IPS-NIHi11 (cell line): ENCODE results near the gene ATP2C2.
"Not testable (repeated sequence)": the region's sequence is repeated elsewhere in the genome, so short reads cannot be mapped to it uniquely, and the experiment has no call there.

Source experiments
- DNase-seq: peaks from one replicate; pipeline ENCODE4 v3.0.0; 2012; ENCODE audit warnings: mixed read lengths, low spot score

The ATP2C2 gene

DNA sequence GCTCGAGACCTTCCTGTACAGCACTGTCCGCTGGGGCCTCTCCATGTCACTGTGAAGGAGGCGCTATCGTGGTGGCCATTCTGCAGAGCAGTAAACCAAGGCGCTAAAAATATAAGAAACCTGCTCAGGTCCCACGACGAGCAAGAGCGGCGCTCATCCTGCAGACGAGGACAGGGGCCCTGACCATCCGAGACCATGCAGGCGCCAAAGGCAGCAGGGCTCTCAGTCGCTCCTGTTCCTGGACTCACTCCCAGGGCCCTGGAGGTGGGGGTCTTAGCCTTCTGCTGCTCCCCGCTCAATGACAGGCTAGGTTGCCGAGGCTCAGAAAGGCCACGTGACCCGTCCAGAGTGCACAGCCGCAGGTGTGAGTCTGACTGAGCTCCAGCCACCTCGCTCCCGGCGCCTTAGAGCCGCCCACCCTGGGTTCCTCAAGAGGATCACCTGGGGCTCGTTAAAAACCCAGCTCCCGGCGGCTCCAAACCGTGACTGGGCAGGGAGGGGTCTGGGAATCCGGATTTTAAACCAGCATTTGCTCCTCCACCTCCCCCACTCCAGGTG is 509 bp upstream of the ATP2C2 start:
- peak; percentile 44 for DNase-seq

DNA sequence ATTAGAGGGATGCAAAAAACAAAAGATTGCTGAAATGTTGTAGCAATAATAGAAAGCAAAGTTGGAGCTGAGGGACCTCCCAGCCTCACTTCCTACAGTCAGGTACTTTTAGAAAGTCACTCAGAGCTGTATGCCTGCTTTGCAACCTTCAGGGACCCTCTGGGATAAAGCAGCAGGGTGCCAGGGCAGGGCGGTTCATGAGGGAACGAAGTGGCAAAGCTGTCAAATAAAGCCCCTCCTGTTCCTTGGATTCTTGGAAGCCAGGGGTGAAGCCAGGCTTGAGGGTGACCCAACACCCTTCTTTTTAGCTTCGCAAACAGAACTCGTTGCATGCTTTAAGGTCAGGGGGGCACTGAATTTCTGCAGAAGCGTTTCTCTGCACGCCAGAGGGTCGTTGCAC is 767 bp downstream of the ATP2C2 start:
- DNase-seq, result no peak

DNA sequence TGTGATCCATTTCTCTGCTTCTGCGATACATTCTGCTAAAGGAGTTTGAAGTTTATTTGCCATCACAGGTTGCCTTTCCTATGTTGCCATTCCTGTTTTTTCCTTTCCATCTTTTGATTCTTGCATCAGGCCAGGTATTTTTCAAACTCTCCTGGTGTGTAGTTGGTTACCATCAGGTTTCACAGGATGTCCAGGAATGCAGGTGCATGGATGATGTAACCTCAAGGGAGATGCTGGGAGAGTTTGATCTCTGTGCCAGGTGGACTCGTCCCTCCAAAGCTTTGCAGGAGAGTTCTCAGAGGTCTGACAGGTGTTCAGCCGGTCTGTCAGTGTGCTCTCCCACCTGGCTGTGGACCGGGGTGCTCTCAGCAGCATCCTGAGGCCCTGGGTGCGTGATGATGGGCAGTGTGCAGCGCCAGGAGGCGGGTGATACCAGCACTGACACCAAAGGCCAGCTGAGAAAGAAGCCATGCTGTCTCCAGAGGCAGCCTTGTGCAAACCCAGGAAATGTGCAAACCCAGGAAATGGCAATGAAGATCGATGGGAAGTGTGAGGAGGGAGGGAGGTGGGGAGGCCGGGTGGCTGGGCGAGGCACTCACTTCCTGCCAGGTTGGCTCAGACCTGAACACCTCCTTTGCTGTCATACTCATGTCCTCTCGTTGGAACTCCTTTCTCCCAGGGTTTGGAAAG is 1.7 kb downstream of the ATP2C2 start:
- no peak for DNase-seq

DNA sequence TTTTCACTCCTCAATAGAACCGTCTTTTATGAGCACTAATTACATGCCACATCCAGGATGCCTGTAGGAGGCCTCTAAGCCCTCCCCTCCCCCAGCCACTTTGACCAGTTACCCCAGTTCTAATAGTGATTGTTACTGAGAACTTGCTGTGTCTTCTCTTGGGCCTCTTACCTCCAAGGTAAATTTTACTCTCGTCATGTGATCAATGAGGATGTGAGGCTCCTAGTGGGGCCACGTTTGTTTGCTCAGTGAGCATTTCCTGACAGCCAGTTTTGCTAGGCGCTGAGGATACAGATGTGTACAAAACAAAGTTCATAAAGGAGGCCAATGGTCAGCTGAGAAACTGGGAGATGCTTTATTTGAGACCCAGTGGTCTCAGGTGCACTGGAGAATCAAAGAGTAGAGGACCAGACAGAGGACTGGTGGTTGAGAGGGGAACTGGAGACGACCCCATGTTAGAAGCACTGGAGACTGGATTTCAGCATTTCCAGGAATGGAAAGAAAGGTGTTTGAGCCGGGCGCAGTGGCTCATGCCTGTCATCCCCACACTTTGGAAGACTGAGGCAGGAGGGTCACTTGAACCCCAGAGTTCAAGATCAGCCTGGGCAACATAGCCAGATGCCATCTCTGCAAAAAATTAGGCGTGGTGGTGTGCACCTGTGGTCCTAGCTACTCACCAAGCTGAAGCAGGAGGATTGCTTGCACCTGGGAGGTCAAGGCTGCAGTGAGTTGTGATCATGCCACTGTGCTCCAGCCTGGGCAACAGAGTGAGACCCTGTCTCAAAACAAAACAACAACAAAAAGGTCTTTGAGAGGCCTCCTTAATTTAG is 2.6 kb downstream of the ATP2C2 start:
- no peak for DNase-seq

DNA sequence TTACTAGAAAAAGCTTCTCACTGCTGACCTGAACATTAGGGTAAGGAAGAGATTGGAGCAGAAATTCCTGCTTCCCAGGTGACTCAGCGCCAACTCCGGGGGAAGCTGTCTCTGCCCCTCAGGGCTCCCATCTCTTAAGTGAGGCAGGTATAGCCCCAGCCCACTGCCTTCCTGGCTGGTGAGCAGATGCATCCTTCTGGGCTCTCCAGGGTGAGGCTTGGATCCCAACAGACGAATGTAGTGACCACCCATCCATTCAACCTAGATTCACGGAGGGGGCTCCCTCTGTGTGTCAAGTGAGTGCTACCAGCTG is 3.2 kb downstream of the ATP2C2 start:
- DNase-seq, result no peak

DNA sequence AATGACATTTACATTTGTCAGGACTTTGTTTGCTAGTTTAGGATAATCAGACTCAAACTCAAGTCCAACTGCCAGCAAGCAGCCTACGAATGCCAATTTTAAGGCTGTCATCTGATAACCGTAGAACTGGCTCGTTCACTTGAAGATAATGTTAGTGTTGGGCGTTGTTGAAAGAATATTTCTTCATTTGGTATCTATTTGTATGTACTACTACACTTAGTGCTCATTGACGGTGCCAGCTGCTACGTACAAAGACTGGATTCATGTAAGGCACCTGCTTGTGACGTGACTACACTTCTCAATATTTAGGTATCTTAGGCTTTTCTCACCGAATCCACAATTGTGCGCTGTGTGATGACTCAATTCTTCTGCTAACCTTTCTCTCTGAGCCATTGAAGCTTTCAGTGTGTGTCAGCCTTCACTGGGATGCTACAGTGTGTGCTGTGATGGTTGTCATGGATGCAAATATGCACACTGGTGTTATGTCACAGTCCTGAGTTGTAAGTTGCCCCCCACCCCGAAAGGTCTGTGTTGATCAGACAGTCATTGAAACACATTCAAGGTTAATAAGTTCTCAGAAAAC is 5.7 kb downstream of the ATP2C2 start:
- no peak for DNase-seq

DNA sequence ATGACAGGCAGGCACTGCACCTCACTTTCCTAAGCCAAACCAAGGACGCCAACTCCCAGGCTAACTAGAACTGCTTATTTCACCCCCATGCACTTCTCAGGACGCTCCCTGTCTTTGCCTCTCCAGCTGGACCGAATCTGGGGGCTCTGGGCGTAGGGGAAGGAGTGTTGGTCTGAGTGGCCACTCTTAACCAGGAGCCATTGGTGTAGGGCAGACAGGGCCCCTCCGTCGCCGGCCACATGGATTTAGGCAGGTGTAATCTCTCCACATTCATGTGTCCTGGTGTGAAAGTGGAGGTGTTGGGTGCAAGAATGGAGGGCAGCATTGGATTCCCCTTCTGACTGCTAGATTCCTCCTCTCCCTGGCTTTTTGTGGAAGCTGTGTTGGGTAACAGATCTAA is 9.8 kb downstream of the ATP2C2 start:
- DNase-seq, result no peak

DNA sequence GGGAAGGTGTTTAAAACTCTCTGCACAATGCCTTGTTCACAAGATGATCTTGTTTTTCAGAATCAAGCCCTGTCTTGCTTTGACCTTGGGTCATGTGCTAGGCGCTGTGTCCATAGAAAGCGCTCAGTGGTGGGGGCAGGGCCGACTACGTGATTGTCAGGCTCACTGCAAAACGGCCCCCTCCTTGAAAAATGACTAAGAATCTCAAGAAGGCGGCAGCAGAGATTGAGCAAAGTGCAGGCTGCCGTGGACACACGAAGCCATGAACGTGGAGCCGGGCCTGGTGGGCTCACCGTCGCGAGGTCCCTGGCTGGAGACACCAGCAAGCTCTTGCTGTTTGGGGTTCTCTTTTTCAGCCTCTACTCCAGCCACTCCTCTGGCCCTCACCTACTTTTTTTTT is 10.2 kb downstream of the ATP2C2 start:
- DNase-seq, result no peak

DNA sequence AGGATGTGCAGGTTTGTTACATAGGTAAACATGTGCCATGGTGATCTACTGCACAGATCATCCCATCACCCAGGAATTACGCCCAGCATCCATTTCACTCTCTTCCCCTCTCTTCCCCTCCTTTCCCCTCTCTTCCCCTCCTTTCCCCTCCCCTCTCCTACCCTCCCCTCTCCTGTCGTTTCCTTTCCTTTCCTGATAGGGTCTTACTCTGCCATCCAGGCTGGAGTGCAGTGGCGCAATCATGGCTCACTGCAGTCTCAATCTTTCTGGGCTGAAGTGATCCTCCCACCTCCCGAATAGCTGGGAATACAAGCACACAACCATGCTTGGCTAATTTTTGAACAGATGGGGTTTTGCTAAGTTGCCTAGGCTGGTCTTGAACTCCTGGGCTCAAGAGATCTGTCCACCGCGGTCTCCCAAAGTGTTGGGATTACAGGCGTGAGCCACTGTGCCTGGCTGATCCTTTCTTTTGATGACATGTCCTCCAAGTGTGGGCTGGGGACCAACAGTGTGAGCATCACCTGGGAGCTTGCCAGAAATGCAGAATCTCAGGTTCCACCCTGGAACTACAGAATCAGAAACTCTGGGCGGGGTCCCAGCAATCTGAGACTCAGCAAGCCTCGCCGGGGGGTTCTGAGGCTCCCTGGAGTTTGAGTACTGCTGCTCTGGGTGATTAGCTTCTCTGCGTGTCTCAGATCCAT is 10.8 kb downstream of the ATP2C2 start:
- no peak for DNase-seq

DNA sequence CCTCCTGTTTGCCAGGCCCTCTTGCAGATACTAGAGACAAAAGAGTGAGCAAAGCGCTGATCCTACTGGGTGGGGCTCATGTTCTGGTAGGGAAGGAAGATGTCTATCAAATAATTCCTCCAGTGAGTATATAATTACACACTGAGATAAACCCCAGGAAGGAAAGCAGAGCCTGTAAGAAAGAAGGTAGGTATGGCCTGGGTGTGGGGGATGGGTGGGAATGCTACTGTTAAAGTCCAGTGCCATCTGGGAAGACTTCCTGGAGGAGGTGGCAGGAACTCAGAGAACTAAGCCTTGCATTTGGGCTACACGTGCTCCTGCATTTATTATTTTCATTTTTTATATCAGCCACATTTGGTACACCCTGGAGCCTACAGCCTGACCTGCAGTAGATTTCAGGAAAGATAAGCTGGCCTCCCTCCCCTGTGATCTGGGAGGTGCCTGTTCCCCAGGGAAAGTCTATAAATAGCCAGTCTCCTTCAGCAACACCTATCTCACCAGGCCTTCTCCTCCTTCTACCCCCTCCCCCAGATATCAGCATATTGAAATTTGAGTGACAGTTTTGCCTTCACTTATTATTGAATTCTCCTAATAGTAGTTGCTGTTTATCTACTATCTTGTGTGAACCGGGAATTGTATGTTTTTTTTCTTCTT is 11.5 kb downstream of the ATP2C2 start:
- no peak for DNase-seq

DNA sequence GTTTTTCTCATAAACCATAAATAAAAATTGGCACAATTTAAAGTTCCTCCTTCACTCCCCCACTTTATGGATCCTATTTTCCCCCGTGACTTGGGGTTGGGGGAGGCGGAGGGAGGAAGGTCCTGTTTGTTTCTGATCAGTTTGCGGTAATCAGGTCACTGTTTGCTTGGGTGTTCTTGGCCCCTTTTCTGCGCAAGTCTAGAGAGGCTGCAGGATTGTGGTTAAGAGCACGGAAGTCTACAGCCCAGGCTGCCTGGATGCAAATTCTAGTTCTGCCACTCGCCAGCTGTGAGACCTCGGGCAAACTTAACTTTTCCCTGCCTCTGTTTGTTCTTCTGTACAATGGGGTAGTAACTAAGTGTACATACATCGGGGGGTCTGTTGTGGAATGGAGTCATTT is 12.1 kb downstream of the ATP2C2 start:
- DNase-seq, result no peak

DNA sequence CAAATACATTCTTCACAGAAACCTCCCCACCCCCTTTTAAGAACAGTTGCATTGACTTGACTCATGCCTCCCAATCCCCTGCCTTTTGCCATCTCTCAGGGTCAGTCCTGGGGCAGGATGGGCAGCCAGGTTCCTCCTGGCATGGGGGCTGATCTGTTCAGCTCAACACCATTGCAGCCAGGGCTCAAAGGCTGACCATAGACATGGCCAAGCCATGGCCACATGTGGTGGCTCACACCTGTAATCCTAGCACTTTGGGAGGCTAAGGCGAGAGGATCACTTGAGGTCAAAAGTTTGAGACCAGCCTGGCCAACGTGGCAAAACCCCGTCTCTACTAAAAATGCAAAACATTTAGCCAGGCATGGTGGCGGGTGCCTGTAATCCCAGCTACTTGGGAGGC is 14.1 kb downstream of the ATP2C2 start:
- DNase-seq, result no peak

DNA sequence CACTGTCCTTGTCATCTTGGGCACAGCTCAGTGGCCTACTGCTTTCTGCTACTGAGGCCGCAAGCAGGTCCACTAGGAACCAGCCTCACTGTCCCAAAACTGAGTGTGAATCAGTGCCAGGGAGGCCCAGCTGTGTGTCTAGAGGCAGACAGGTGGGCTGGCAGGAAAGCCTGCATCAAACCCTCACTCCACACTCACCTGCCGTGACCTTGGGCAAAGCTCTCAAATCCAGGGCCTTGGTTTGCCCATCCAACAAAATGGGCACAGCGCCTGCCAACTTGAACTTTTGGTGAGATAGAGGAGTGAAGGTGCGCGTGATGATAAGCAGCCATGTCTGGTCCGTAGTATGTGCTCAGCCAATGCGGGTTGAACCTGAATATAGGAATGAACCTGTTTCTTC is 14.8 kb downstream of the ATP2C2 start:
- DNase-seq, result no peak

DNA sequence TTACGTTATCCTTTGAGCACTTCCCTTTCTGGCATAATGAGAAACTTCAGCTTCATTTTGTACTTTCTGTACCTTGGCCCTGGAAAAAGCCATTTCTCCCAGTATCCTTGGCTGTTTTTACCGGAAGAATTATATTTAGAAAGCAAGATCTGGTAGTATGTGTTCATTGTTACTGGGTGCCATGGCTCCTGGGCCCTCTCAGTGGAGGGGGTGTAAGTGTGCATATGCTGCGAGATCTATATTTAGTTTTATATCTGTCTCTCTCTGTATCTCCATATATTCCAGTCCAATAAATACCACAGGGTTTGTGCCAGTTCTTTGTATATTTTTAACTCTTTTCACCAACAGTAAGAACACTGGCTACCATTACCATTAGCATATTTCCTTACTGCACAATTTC is 17.7 kb downstream of the ATP2C2 start:
- no peak for DNase-seq

DNA sequence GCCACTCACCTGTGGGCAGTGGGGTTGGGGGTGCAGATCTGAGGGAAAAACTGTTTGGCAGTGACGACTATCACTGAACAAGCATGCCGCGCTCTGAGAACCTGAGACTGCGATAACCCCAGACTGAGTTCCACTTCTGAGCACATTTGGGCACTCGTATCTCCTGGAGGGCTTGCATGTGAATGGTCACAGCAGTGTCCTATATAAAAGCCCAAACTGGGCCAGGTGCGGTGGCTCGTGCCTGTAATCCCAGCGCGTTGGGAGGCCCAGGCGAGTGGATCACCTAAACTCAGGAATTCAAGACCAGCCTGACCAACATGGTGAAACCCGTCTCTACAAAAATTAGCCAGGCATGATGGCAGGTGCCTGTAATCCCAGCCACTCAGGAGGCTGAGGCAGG is 18.7 kb downstream of the ATP2C2 start:
- DNase-seq, result no peak

DNA sequence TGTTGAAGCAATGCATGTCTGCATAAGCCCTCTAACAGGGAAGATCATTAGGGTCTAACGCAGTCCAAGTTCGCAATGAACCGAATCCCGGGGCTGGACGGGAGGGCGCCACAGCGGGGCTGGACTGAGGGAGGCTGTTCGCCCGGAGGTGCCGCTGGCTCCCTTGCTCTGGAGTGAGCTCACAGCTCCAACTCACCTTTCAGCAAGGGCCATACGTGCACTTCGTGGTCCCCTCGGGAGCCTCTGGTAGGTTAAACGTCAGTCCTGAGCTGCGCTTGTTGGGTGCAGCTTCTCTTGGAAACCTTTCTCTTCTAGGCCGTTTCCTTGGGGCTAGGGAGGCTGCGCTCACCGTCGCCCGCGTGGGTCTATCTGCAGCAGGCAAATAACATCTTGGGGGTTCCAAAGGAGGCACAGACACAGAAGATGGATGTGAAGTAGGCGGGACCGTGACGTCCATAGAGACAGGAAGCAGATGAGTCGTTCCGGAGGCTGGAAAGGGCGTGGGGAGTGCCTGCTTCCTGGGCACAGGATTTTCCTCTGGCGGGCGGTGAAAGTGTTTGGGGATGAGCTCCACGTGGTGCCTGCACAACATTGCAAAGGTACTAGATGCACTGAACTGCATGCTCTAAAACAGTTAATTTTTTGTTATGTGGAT is 21.9 kb downstream of the ATP2C2 start:
- no peak for DNase-seq

DNA sequence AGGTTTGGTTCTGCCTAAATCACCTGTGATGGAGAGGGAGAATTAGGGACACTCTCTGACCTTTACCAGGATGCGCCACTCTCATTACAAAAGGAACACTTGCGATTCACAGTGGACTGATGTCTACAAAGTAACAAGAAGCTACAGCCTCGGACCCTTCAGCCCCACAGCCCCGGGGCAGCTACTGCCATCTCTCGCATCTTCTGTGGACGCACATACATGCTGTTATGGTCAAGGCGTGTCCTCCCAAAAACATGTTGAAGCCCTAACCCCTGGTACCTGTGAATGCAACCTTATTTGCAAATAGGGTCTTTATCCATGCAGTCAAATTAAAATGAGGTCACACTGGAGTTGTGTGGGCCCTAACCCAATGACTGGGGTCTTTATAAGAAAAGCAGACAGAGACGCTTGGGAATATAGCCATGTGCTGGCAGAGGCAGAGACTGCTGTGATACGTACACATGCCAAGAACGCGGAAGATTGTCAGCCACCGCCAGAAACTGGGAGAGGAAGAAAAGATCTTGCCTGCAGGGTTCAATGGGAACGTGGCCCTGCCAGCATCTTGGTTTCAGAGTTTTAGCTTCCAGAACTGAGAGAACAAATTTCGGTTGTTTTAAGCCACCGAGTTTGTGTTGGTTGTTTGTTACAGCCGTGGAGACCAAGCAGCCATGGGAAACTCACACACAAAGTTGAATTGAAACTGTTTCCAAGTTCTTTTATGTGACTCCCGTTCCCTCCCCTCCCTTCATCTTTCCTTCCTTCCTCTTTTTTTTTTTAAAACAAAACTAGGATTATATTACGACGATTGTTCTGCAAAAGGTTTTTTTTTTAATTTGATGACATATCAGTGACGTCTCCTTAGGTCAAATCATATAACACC is 23.1 kb downstream of the ATP2C2 start:
- DNase-seq, result no peak

DNA sequence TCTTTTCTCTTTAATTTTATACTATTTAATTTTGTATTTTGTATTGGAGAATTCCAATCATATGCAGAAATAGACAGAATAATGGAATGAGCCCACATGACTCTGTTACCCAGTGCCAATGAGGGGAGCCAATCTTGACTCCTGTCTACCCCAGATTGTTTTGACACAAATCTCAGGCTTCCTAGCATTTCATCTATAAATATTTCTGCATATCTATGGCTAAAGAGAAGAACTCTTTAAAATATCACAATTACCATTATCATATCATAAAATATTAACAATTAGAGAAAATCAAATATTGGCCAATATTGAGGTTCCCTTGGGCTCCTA is 23.7 kb downstream of the ATP2C2 start:
- DNase-seq, result no peak

DNA sequence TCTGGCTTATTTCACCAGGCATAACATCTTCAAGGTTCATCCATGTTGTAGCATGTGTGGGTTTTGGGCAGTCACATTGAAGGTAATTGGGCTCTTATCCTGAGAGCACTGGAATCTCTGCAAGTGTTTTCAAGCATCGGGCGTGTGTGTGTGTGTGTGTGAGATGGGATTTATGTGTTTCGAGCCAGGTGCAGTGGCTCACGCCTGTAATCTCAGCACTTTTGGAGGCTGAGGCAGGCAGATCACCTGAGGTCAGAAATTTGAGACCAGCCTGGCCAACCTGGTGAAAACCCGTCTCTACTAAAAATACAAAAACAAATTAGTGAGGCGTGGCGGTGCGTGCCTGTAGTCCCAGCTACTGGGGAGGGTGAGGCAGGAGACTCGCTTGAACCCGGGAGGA is 27.7 kb downstream of the ATP2C2 start:
- DNase-seq, result not testable (repeated sequence)

DNA sequence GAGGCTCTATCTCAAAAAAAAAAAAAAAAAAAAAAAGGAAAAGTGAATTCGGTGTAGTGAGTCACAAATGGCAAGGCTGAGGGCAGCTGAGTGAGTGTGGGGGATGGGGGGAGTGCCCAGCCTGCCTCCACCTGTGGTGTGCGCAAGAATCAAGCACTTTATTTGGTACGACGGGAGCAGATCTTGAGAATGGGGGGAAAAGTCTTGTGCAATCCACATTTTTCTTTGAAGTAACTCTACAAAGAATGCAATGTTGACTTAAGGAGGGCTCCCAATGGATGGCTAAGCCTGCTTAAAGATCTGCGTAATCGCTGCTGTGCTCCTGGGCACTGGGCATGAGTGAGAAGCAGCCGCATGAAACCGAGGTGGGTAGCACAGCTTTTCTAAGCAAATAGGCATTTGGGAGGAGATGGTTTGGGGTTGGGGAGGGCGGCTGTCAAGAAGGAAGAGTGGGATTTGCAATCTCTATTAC is 28.2 kb downstream of the ATP2C2 start:
- DNase-seq, result no peak

DNA sequence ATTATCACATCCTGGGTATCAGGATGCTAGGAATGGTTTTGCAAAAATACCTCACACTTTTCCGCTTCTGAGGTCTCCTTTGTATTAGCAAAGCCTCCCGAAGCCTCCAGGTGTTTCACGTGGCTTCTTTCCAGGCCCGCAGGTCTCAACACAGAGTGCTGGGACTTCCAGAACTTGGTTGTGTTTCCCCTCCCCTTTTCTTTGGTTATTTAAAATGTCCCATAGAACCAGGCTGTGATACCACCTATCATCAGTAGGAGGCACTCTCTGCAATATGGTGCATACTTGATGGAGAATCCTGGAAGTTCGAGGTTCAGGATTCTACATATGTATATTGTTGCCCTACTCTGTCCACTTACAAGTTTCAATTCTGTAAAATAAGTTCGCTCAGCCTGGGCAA is 28.8 kb downstream of the ATP2C2 start:
- no peak for DNase-seq
